GM12873 (cell line): ENCODE data around the gene FMNL3.

Experiments used
- CTCF ChIP-seq: IDR thresholded peaks from 2 replicates; pipeline ENCODE4 v1.5.1; 2012; ENCODE audit warnings: low read depth, mild to moderate bottlenecking, moderate library complexity, low read length, control low read depth; ENCODE audit not compliant: insufficient read depth; ENCODE audit errors: missing control alignments

The FMNL3 gene

DNA sequence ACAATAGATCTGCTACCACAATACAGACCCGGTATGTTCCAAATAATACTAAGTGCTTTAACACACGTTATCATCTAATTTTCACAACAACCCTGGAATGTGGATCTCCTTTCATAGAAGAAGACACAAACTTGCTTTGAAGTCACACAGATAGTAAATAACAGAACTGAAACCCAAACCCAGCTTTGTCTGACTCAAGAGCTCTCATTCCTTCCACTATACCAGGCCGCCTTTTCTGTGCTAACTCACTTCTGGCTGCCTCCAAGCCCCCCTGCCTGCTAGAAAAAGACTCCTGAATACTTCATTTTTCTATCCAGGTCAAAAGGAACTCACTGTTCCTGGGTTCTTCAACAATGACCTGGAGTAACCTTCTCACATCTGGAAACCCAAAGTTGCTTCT lies 46.0 kb downstream of the FMNL3 start:
- TF ChIP-seq CTCF: no peak

GRCh38 chr12:49659753-49660152 lies 47.5 kb downstream of the FMNL3 start:
- TF ChIP-seq CTCF: no peak

- TF ChIP-seq CTCF: no peak
These were observed 48.9 kb downstream of the FMNL3 start for GRCh38 chr12:49658276-49658675.

DNA sequence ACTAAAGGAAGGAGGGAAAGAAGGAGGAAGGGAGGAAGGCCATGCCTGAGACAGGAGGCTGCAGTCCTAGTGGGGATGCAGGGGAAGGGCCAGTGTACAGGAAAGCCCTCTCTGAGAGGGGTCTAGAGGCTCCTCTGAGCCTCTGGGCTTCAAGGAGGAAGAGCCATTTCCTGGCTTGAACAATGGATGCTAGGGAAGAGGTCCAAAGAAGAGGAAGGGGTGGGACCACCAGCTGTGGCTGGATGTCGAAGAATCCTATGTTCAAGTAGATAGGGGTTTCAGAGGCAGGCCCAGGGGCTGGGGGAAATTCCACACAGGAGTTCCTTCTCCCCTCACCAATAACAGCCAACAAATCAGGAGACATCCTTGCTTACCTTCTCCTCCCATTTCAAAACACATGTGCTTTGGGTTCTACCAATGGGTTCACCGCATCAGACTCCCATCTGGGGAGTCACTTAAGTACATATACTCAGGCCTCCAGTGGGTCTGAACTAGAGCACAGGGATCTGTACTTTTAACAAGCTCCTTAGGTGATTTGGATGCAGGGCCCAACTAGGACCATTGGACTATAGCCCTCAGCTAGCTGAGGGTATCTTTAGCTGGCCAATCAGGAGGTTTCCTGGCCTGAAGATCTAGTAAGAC lies 51.5 kb downstream of the FMNL3 start:
- no peak for TF ChIP-seq CTCF

GRCh38 chr12:49654715-49655114 lies 52.5 kb downstream of the FMNL3 start:
- no peak for TF ChIP-seq CTCF

GRCh38 chr12:49652921-49653520 lies 54.2 kb downstream of the FMNL3 start:
- no peak for TF ChIP-seq CTCF

DNA sequence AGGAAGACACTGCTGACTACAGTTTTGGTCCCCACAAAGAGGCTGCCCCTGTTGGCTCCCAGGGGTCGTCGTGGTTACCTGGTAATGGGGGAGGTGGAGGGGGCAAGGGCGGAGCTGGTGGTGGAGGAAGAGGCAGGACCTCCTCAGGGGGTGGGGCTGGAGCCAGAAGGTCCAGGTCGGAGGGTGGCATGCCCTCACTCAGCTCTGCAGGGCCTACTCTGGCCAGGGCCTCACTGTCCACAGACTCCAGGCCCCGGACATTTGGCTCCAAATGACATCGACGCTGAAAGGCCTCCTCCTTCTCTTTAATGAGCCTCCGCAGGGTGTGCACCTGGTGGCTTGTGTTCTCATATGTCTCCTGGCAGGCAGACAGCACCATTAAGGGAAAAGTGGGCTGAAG lies 55.4 kb downstream of the FMNL3 start:
- no peak for TF ChIP-seq CTCF
